GM18870 (cell line): ENCODE results near the gene JAK2.
"Not testable (repeated sequence)": the region's sequence is repeated elsewhere in the genome, so short reads cannot be mapped to it uniquely, and the experiment has no call there.

Experiments
- ATAC-seq: cut with Tn5 transposase; IDR thresholded peaks from one replicate; pipeline ENCODE4 v1.9.1; 2021; ENCODE audit warnings: moderate library complexity; ENCODE audit not compliant: unreplicated experiment

Gene JAK2

DNA sequence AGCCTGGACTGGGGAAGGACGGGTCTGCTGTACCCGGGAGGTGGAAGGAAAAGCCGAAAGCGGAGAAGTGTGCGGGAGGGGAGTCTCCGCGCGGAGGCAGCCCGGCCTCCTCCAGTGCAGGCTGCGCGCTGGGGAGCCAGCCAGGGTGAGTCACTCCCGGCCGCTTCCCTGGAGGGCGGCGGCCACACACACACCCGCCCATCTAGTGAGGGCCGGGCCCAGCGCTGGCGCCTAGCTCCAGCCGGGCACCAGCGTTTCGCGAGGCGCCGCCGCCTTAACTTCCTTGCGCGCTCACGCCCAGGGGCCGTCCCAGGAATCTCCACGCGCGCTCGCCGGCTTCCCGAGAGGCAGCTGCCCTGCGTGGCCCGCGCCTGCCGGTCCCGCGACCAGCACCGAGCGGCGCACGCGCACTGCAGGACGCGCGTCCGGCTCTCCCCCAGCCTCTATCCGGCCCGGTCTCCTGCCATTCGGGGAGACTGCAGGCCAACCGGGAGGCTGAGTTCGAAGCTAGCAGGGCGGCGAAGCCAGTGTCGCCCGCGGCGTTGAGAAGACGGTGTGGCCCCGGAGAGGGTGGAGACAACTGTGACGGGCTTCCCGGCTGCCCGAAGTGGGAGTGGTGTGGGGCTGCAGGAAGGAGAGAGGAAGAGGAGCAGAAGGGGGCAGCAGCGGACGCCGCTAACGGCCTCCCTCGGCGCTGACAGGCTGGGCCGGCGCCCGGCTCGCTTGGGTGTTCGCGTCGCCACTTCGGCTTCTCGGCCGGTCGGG is at the start of gene JAK2:
JAK2 (plus strand) TSS at position 652 of the 765 bp plus-strand sequence. CDS start 36,716 bp downstream, outside the sequence.
- peak; percentile 56 for ATAC-seq

GRCh38 chr9:4936277-4936676 is 48.8 kb upstream of the JAK2 start:
- no peak for ATAC-seq

- ATAC-seq, result peak; percentile 65
These were observed 48.2 kb upstream of the JAK2 start for GRCh38 chr9:4936823-4937222.

- no peak for ATAC-seq
These were observed 47.6 kb upstream of the JAK2 start for GRCh38 chr9:4937446-4937845.

DNA sequence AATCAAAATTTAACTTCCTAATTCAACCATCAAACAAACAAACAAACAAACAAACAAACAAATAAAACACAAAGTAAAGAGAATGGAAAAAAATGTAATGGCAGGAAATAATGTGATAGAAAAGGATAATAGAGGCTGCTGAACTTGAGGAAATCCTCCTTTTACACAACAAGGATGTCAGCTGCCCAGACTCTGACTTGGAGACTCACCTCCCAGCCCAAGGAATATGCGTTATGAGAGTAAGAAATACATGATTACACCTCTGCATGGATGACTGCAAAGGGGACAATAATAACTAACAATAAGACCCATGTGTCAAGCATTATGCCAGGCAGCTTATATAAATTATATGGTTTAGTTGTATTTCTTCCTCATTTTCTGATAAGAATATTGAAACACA is 46.6 kb upstream of the JAK2 start:
- no peak for ATAC-seq

DNA sequence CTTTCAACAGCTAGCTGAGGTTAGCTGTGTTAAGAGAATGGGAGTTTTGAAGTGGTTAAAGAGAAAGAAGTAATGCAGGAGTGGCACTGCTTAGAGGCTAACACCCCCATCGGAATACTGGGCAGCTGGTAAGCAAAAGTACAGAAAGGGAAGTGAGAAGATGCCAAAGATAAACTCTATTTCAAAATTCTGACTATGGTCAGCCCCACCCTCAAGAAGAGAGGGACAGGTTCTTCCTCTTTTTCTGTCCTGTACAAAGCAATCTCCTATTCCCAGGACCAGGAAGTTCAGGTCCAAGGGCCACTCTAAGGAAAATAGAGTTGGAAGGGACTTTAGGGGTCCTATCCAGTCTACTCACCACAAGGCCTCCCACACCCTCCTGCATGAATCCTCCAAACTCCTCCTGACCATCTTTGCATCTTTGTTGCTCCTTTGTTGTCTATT is 45.9 kb upstream of the JAK2 start:
- peak; percentile 88 for ATAC-seq

DNA sequence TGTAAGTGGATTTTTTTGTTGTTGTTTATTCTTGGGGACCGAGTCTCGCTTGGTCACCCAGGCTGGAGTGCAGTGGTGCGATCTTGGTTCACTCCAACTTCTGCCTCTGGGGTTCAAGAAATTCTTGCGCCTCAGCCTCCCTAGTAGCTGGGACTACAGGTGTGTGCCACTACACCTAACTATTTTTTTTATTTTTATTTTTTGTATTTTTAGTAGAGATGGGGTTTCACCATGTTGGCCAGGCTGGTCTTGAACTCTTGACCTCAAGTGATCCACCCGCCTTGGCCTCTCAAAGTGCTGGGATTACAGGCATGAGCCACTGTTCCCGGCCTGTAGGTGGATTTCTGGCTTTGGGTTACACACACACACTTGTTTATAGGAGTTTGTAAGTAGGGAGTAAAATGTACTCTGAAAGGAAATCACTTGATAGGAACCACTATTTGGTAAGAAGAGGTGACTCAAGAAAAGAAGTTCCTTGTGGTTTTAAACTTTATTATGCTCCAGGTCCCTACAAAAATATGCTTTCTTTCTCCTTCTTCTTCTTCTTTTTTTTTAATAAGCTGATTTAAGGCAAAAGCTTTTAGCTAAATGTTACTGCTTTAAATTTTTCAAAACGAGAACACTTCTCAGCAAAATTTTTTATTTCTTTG is 42.9 kb upstream of the JAK2 start:
- ATAC-seq, result not testable (repeated sequence)

GRCh38 chr9:4943346-4943745 is 41.7 kb upstream of the JAK2 start:
- ATAC-seq, result no peak

DNA sequence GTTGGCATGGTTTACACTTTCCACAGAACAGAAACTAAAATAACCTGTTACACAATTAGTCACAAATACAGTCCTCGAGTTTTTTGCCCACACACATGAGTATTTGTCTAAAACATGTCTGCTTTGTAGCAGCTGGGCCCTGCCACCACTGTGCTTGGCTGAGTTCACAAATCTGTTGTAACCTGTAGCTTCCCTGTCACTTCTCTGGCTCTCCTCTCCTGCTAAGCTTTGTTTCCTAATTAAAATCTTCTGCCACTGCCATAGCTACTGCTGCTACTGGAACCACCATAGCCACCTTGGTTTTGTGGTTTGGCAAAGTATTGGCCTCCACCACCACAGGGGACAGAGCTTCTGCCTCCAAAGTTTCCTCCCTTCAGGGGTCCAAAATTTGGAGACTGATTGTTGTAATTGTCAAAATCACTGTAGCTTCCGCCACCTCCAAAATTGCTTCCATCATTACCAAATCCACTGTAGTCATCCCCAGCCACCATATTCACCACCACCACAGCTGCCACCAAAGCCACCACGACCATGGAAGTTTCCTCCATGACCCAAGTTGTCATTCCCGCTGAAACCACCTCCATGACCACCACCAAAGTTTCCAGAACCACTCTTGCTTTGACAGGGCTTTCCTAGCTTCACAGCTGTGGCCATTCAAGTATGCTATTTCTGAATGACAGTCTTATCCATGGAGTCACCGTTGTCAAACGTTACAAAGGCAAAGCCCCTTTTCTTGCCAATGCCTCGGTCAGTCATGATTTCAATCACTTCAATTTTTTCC is 40.5 kb upstream of the JAK2 start:
- not testable (repeated sequence) for ATAC-seq

DNA sequence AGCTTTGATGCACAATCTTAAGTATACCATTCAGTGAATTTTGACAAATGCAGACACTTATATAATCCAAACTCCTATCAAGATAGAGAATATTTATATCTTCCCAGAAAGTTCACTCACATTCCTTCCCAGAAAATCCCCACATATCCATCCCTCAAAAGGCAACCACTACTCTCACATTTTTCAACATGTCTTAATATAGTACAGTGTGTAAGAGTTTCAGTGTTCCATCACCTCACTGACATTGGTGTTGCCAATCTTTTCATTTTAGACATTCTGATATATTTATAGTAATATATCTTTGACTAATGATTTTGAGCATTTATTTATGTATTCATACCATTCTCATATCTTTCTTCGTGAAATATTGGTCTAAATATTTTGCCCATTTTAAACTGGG is 38.1 kb upstream of the JAK2 start:
- ATAC-seq, result no peak

DNA sequence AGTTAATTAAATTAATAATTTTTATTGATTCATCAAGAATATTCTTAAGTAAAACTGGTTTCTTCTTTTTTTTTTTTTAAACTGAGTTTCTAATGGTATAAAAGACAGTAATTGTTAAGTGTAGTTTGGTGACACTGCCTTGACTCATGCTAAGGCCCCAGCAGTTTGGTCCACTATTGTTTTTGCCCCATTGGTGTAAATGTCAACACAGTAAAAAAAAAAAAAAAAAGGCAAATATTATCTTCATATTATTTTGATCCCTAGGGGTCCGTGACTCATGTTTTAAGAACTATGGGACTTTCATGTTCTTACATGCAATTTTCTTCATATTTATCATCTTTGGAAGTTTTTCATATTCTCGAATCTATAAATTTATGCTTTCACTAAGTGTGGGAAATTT is 29.2 kb upstream of the JAK2 start:
- no peak for ATAC-seq

- no peak for ATAC-seq
These were observed 26.0 kb upstream of the JAK2 start for GRCh38 chr9:4959031-4959430.

DNA sequence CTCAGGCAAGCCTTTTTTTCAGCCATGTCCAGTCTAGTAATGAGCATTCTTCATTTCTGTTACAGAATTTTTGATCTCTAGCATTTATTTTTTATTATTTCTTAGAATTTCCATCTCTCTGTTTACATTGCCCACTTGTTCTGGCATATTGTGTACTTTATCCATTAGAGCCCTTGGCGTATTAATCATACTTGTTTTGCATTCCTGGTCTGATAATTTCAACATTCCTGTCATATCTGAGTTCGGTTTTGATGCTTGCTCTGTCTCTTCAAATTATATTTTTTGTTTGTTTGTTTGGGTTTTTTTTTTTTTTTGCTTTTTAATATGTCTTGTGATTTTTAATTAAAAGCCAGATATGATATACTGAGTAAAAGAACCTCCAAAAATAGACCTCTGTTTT is 23.0 kb upstream of the JAK2 start:
- no peak for ATAC-seq

DNA sequence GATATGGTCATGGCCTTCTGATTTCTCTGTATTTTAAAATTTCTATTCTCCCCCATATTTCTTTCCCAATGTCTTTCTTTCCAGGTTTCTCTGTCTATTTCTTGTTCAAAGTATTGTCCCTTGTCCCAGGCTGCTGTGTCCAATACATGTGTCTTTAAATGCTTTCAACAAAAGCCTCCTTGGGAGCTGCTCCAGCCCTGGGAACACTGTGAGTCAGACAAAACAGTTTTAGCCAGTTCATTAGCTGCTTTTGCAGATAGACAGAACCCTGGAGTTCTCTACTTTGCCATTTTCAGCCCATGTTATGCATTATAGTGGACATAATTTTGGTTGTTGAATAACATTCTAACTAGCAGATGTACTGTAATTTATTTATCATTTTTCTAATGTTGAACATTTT is 20.5 kb upstream of the JAK2 start:
- no peak for ATAC-seq

DNA sequence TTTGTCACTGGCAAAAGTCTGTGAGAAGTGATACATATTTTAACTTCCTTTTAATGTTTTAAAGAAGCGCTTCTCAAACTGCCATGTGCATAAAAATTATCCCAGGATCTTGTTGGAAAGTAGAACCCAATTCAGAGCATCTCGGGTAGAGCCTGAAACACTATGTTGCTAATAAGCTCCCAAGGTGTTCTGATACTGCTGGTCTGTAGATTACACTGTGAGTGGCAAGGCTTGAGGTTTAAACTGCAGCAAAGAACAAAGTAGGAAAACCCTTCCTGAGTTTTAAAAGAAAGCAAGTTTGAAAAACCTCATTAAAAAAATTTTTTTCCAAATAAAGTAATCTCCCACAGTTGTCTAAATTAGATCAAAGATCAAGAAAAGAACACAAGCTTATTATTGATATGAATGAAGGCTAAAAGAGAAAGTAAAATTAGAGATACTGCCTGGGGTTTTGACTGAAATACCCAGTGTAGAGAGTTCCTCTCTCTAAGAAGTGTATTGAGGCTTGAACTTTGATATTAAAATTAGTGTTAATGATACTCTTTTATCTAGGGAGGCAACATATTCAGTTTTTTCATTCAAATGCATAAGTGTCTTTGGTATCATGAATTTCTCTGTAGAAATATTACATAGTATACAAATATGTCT is 19.8 kb upstream of the JAK2 start:
- ATAC-seq, result no peak

DNA sequence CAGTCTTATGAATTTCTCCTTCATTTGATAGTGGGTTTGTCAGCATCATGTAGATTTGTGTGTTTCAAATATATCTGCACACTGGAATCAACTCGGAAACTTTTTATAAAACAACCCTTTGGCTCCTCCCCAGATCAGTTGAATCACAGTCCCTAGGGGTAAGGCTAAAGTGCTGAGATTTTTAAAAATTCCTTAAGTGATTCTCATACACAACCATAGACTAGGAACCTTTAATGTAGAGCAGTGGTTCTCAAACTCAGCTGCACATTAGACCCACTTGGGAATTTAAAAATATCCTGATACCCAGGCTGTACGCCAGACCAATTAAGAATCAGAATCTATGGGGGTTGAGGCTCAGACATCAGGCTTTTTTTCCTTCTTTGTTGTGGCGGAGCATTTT is 17.5 kb upstream of the JAK2 start:
- ATAC-seq, result no peak

DNA sequence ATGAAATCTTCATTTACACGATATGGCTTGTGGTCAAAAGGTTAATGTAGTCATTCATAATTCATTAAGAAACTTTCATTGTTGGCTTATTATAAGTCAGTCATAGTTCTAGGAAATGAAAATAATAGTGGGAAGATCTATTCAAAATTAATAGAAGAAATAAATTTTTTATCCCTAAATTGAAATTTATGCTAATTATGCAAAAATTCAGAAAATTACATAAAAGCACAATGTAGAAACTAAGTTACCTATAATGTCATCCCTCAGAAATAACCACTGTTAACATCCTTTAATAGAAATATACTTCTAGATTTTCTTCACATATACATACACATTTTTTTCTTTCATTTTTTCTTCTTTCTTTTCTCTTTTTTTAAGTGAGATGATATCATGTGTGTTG is 15.9 kb upstream of the JAK2 start:
- no peak for ATAC-seq

DNA sequence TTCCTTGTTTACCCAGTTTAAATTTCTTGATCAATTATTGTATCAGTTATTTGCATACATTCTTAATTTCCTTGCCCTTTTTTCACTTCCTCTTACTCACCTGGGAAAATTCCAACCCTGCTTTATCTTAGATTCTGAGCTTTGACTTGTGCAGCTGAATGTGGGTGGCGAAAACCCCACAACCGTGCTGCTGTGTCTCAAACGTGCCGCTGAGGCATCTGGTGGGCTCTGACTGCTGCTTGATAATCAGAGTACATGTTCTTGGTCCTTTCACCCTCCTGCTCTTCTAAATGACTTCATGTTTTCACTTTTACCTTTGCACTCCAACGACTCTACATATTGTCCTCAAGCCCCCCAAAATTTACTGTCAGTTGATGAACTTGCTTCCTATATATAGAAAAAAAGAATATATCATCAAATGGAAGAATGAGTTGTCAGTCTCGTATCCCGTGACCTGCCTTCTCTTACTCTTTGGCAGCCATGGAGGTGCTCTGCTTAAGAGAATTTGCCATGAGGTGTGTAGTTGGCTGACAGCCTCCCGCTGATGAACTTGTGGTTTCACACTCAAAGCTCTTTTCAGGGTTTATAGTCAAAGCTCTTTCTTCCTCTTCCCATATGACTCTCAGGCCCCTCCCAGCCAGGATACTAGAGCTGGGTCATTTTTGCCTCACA is 14.0 kb upstream of the JAK2 start:
- ATAC-seq, result peak; percentile 92

GRCh38 chr9:4973246-4973645 is 11.8 kb upstream of the JAK2 start:
- no peak for ATAC-seq

DNA sequence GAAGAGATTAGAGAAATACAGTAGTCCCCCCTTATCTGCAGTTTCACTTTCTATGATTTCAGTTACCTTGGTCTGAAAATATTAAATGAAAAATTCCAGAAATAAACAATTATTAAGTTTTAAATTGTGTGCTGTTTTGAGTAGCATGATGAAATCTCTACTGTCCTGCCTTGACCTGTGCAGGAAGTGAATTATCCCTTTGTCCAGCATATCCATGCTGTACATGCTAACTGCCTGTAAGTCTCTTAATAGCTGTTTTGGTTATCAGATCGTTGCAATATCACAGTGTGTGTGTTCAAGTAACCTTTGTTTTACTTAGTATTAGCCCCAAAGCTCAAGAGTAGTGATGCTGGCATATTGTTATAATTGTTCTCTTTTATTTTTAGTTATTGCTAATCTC is 11.2 kb upstream of the JAK2 start:
- no peak for ATAC-seq

- no peak for ATAC-seq
These were observed 5.8 kb upstream of the JAK2 start for GRCh38 chr9:4979239-4979638.
